ENCODE measurements around the gene TMEM255A.

The TMEM255A gene

GRCh38 chrX:120308959-120309872 lies 2.0 kb downstream of the TMEM255A start:
- in situ Hi-C loops (cut with HindIII; ENCODE audit: low sequenced_read_pairs), result no loop called here

GRCh38 chrX:120308558-120308957 lies 2.7 kb downstream of the TMEM255A start:
- in situ Hi-C loops (cut with HindIII; ENCODE audit: low sequenced_read_pairs), result no loop called here

GRCh38 chrX:120306630-120307029 lies 4.6 kb downstream of the TMEM255A start:
- in situ Hi-C loops (cut with HindIII; ENCODE audit: low sequenced_read_pairs), result no loop called here

- in situ Hi-C loops (cut with HindIII; ENCODE audit: low sequenced_read_pairs), result no loop called here
These were observed 5.6 kb downstream of the TMEM255A start for GRCh38 chrX:120305531-120306141.

- in situ Hi-C loops (cut with HindIII; ENCODE audit: low sequenced_read_pairs), result no loop called here
These were observed 7.0 kb downstream of the TMEM255A start for GRCh38 chrX:120304256-120304655.

GRCh38 chrX:120302434-120302833 lies 8.8 kb downstream of the TMEM255A start:
- in situ Hi-C loops (cut with HindIII; ENCODE audit: low sequenced_read_pairs), result no loop called here

GRCh38 chrX:120301960-120302359 lies 9.3 kb downstream of the TMEM255A start:
- in situ Hi-C loops (cut with HindIII; ENCODE audit: low sequenced_read_pairs), result no loop called here

- in situ Hi-C loops (cut with HindIII; ENCODE audit: low sequenced_read_pairs), result no loop called here
These were observed 9.8 kb downstream of the TMEM255A start for GRCh38 chrX:120301497-120301896.

- in situ Hi-C loops (cut with HindIII; ENCODE audit: low sequenced_read_pairs), result no loop called here
These were observed 11.3 kb downstream of the TMEM255A start for GRCh38 chrX:120299928-120300327.

GRCh38 chrX:120297923-120298322 lies 13.3 kb downstream of the TMEM255A start:
- in situ Hi-C loops (cut with HindIII; ENCODE audit: low sequenced_read_pairs), result no loop called here

- in situ Hi-C loops (cut with HindIII; ENCODE audit: low sequenced_read_pairs), result no loop called here
These were observed 16.6 kb downstream of the TMEM255A start for GRCh38 chrX:120294651-120295050.

- in situ Hi-C loops (cut with HindIII; ENCODE audit: low sequenced_read_pairs), result no loop called here
These were observed 18.2 kb downstream of the TMEM255A start for GRCh38 chrX:120293015-120293414.

GRCh38 chrX:120291211-120291610 lies 20.1 kb downstream of the TMEM255A start:
- in situ Hi-C loops (cut with HindIII; ENCODE audit: low sequenced_read_pairs), result no loop called here

GRCh38 chrX:120290107-120290506 lies 21.2 kb downstream of the TMEM255A start:
- in situ Hi-C loops (cut with HindIII; ENCODE audit: low sequenced_read_pairs), result no loop called here

GRCh38 chrX:120287513-120288112 lies 23.6 kb downstream of the TMEM255A start:
- in situ Hi-C loops (cut with HindIII; ENCODE audit: low sequenced_read_pairs), result no loop called here

GRCh38 chrX:120286733-120287512 lies 24.3 kb downstream of the TMEM255A start:
- in situ Hi-C loops (cut with HindIII; ENCODE audit: low sequenced_read_pairs), result no loop called here

- in situ Hi-C loops (cut with HindIII; ENCODE audit: low sequenced_read_pairs), result no loop called here
These were observed 28.6 kb downstream of the TMEM255A start for GRCh38 chrX:120282697-120283096.

- in situ Hi-C loops (cut with HindIII; ENCODE audit: low sequenced_read_pairs), result no loop called here
These were observed 29.5 kb downstream of the TMEM255A start for GRCh38 chrX:120281761-120282160.

- in situ Hi-C loops (cut with HindIII; ENCODE audit: low sequenced_read_pairs), result no loop called here
These were observed 30.1 kb downstream of the TMEM255A start for GRCh38 chrX:120281021-120281624.

- in situ Hi-C loops (cut with HindIII; ENCODE audit: low sequenced_read_pairs), result no loop called here
These were observed 36.3 kb downstream of the TMEM255A start for GRCh38 chrX:120274958-120275357.

- in situ Hi-C loops (cut with HindIII; ENCODE audit: low sequenced_read_pairs), result no loop called here
These were observed 37.1 kb downstream of the TMEM255A start for GRCh38 chrX:120274145-120274544.

Data from DLD1 (cell line).